A375 (cell line): Measurements from ENCODE around the gene RADX. TPM values are rescaled to one million over a fixed set of nuclear protein-coding genes. Genes with fewer than 3 reads are reported as not detected.

ENCODE experiments used
- small RNA-seq: library from RNA; depleted of rRNA; stranded (forward); fragments of <200 nt; gene quantifications from one replicate; pipeline ENCODE3, GENCODE V24; 2014
- total RNA-seq: library from RNA; depleted of rRNA; stranded (reverse); fragments of >200 nt; shearing (Covaris generic); gene quantifications from 2 replicates; pipeline ENCODE4 v1.2.3, GENCODE V29; 2014; rRNA removed

Gene RADX
- total RNA-seq, result 2.3 and 2.4 TPM in 2 replicates

GRCh38 chrX:106611679-106612392, at the start of gene RADX:
RADX (plus strand) TSS chrX:106611978; CDS start chrX:106612081, 103 bp downstream.

GRCh38 chrX:106726485-106727437, 115.0 kb downstream of the RADX start, which contains the start of gene RNF128:
RNF128 (plus strand) TSS chrX:106726701; CDS start chrX:106726914, 213 bp downstream.

Small RNA genes lying within 50 kb of the gene (small RNA-seq; reads per million reads assigned to genes)
- gene AL590808.1 (not detected), gene MIR548AN (not detected)

Other genes with a start within 250 kb of the RADX start
- gene RNF128, start 114.7 kb downstream of the RADX start, total RNA-seq, result 2.6 and 3.8 TPM in 2 replicates
- gene TBC1D8B, start 190.7 kb downstream of the RADX start, total RNA-seq, result 0.19 and 0.56 TPM in 2 replicates